HEK293 (cell line): ENCODE data around the gene TMEM134.
A peak's percentile ranks its signal among the peaks of the same experiment; 100 is the strongest.

Source experiments
- CTCF ChIP-seq: fragments of 450-650 bp; formaldehyde crosslinking; IDR thresholded peaks from 2 replicates; pipeline ENCODE4 v1.5.1; 2016; ENCODE audit warnings: missing biosample characterization, missing genetic modification characterization
- GLI2 ChIP-seq: fragments of 450-650 bp; formaldehyde crosslinking; IDR thresholded peaks from 2 replicates; pipeline ENCODE4; 2017; ENCODE audit warnings: missing biosample characterization, missing genetic modification characterization, low read depth, borderline replicate concordance
- HOXC10 ChIP-seq: sonication (generic); formaldehyde crosslinking; IDR thresholded peaks from 2 replicates; pipeline ENCODE4 v1.8.1; 2023; ENCODE audit warnings: mild to moderate bottlenecking, missing genetic modification reagents
- HOXD13 ChIP-seq: sonication (generic); formaldehyde crosslinking; IDR thresholded peaks from 2 replicates; pipeline ENCODE4 v1.8.0; 2022; ENCODE audit warnings: missing genetic modification reagents, borderline replicate concordance
- MYNN ChIP-seq: fragments of 450-650 bp; formaldehyde crosslinking; IDR thresholded peaks from 2 replicates; pipeline ENCODE4 v1.5.1; 2016; ENCODE audit warnings: missing biosample characterization, missing genetic modification characterization, borderline replicate concordance
- OVOL3 ChIP-seq: fragments of 450-650 bp; formaldehyde crosslinking; IDR thresholded peaks from 2 replicates; pipeline ENCODE4 v1.5.1; 2016; ENCODE audit warnings: missing biosample characterization, missing genetic modification characterization
- SCRT1 ChIP-seq: fragments of 450-650 bp; formaldehyde crosslinking; IDR thresholded peaks from 2 replicates; pipeline ENCODE4 v1.5.1; 2016; ENCODE audit warnings: missing biosample characterization, missing genetic modification characterization, borderline replicate concordance
- TRIM28 ChIP-seq: IDR thresholded peaks from 2 replicates; pipeline ENCODE4 v1.6.1; 2011; ENCODE audit warnings: low read length, control low read depth, borderline replicate concordance
- ZBTB1 ChIP-seq: fragments of 450-650 bp; formaldehyde crosslinking; IDR thresholded peaks from 2 replicates; pipeline ENCODE4 v1.5.1; 2016; ENCODE audit warnings: missing biosample characterization, missing genetic modification characterization
- ZBTB17 ChIP-seq: fragments of 450-650 bp; formaldehyde crosslinking; IDR thresholded peaks from 2 replicates; pipeline ENCODE4 v1.5.1; 2016; ENCODE audit warnings: missing biosample characterization, missing genetic modification characterization
- ZBTB6 ChIP-seq: fragments of 450-650 bp; formaldehyde crosslinking; IDR thresholded peaks from 2 replicates; pipeline ENCODE4 v1.5.1; 2017; ENCODE audit warnings: missing biosample characterization, missing genetic modification characterization
- ZFP41 ChIP-seq: fragments of 450-650 bp; formaldehyde crosslinking; IDR thresholded peaks from 2 replicates; pipeline ENCODE4 v1.5.1; 2016; ENCODE audit warnings: missing biosample characterization, missing genetic modification characterization, borderline replicate concordance
- ZNF132 ChIP-seq: fragments of 450-650 bp; formaldehyde crosslinking; IDR thresholded peaks from 2 replicates; pipeline ENCODE4 v1.5.1; 2017; ENCODE audit warnings: missing biosample characterization, missing genetic modification characterization, borderline replicate concordance
- ZNF140 ChIP-seq: fragments of 450-650 bp; formaldehyde crosslinking; IDR thresholded peaks from 2 replicates; pipeline ENCODE4 v1.5.1; 2016; ENCODE audit warnings: missing biosample characterization, missing genetic modification characterization
- ZNF146 ChIP-seq: fragments of 450-650 bp; formaldehyde crosslinking; IDR thresholded peaks from 2 replicates; pipeline ENCODE4 v1.5.1; 2016; ENCODE audit warnings: missing biosample characterization, missing genetic modification characterization
- ZNF148 ChIP-seq: fragments of 450-650 bp; formaldehyde crosslinking; IDR thresholded peaks from 2 replicates; pipeline ENCODE4 v1.5.0; 2017; ENCODE audit warnings: missing biosample characterization, missing genetic modification characterization, borderline replicate concordance
- ZNF174 ChIP-seq: fragments of 450-650 bp; formaldehyde crosslinking; IDR thresholded peaks from 2 replicates; pipeline ENCODE4 v1.5.0; 2017; ENCODE audit warnings: missing biosample characterization, mild to moderate bottlenecking, missing genetic modification characterization
- ZNF18 ChIP-seq: fragments of 450-650 bp; formaldehyde crosslinking; IDR thresholded peaks from 2 replicates; pipeline ENCODE4 v1.5.1; 2016; ENCODE audit warnings: missing biosample characterization, missing genetic modification characterization
- ZNF19 ChIP-seq: fragments of 450-650 bp; formaldehyde crosslinking; IDR thresholded peaks from 2 replicates; pipeline ENCODE4; 2016; ENCODE audit warnings: missing biosample characterization, missing genetic modification characterization, low read depth
- ZNF2 ChIP-seq: fragments of 450-650 bp; formaldehyde crosslinking; IDR thresholded peaks from 2 replicates; pipeline ENCODE4 v1.5.1; 2016; ENCODE audit warnings: missing biosample characterization, missing genetic modification characterization
- ZNF324 ChIP-seq: fragments of 450-650 bp; formaldehyde crosslinking; IDR thresholded peaks from 2 replicates; pipeline ENCODE4 v1.5.1; 2016; ENCODE audit warnings: missing biosample characterization, missing genetic modification characterization
- ZNF350 ChIP-seq: fragments of 450-650 bp; formaldehyde crosslinking; IDR thresholded peaks from 2 replicates; pipeline ENCODE4 v1.5.0; 2017; ENCODE audit warnings: missing biosample characterization, mild to moderate bottlenecking, missing genetic modification characterization
- ZNF354C ChIP-seq: fragments of 450-650 bp; formaldehyde crosslinking; IDR thresholded peaks from 2 replicates; pipeline ENCODE4 v1.5.1; 2016; ENCODE audit warnings: missing biosample characterization, missing genetic modification characterization, low read depth, borderline replicate concordance
- ZNF529 ChIP-seq: fragments of 450-650 bp; formaldehyde crosslinking; IDR thresholded peaks from 2 replicates; pipeline ENCODE4 v1.5.1; 2017; ENCODE audit warnings: missing genetic modification characterization, missing biosample characterization; ENCODE audit not compliant: insufficient replicate concordance
- ZNF530 ChIP-seq: fragments of 450-650 bp; formaldehyde crosslinking; IDR thresholded peaks from 2 replicates; pipeline ENCODE4 v1.5.1; 2016; ENCODE audit warnings: low read depth, missing biosample characterization, missing genetic modification characterization
- ZNF580 ChIP-seq: fragments of 450-650 bp; formaldehyde crosslinking; IDR thresholded peaks from 2 replicates; pipeline ENCODE4 v1.5.1; 2016; ENCODE audit warnings: missing biosample characterization, missing genetic modification characterization
- ZNF692 ChIP-seq: fragments of 450-650 bp; formaldehyde crosslinking; IDR thresholded peaks from 2 replicates; pipeline ENCODE4 v1.5.1; 2016; ENCODE audit warnings: missing biosample characterization, missing genetic modification characterization
- ZNF843 ChIP-seq: fragments of 450-650 bp; formaldehyde crosslinking; IDR thresholded peaks from 2 replicates; pipeline ENCODE4 v1.5.1; 2016; ENCODE audit warnings: missing biosample characterization, missing genetic modification characterization
- ZSCAN5A ChIP-seq: fragments of 450-650 bp; formaldehyde crosslinking; IDR thresholded peaks from 2 replicates; pipeline ENCODE4 v1.5.1; 2016; ENCODE audit warnings: missing biosample characterization, missing genetic modification characterization

The TMEM134 gene

GRCh38 chr11:67504005-67504949, 35.2 kb upstream of the TMEM134 start (continued):
- no peak for TF ChIP-seq ZNF132 (tag by site-specific recombination)
- no peak for TF ChIP-seq ZNF146 (tag by site-specific recombination)
- no peak for TF ChIP-seq ZNF580 (tag by site-specific recombination)
- TF ChIP-seq ZNF530 (tag by site-specific recombination): no peak
- no peak for TF ChIP-seq GLI2 (tag by site-specific recombination)
- TF ChIP-seq ZNF843 (tag by site-specific recombination): no peak
- 0 out of 2 replicates have a peak, but pooled peaks have one; percentile 13 for TF ChIP-seq ZNF692 (tag by site-specific recombination)
- TF ChIP-seq ZNF148 (tag by site-specific recombination): no peak
- TF ChIP-seq ZNF2: peak; percentile 35; the same call in 1 of the 2 replicates
- TF ChIP-seq ZBTB1 (tag by site-specific recombination): no peak
- no peak for TF ChIP-seq ZNF324 (tag by site-specific recombination)
- no peak for TF ChIP-seq HOXC10
- no peak for TF ChIP-seq CTCF
- TF ChIP-seq ZNF529 (tag by site-specific recombination): no peak
- TF ChIP-seq TRIM28: no peak
- no peak for TF ChIP-seq OVOL3 (tag by site-specific recombination)
- TF ChIP-seq SCRT1 (tag by site-specific recombination): no peak
- no peak for TF ChIP-seq ZNF174 (tag by site-specific recombination)
- no peak for TF ChIP-seq ZNF350 (tag by site-specific recombination)
- no peak for TF ChIP-seq ZFP41 (tag by site-specific recombination)
- TF ChIP-seq ZBTB17: no peak; the same call in 1 of the 2 replicates
- no peak for TF ChIP-seq HOXD13
- TF ChIP-seq ZNF354C (tag by site-specific recombination): no peak
- no peak for TF ChIP-seq ZNF140 (tag by site-specific recombination)
- no peak for TF ChIP-seq MYNN
- no peak for TF ChIP-seq ZSCAN5A
- TF ChIP-seq ZNF19 (tag by site-specific recombination): no peak
- no peak for TF ChIP-seq ZNF18
- TF ChIP-seq ZBTB6 (tag by site-specific recombination): no peak
